NCI-H69 (cell line): Measurements from ENCODE around the gene UPF3A.
"Not testable (repeated sequence)": the region's sequence is repeated elsewhere in the genome, so short reads cannot be mapped to it uniquely, and the experiment has no call there.

Experiments used
- DNase-seq: peaks from one replicate; lab custom pipeline; 2025; lab: John Stamatoyannopoulos, UW

UPF3A gene

DNA sequence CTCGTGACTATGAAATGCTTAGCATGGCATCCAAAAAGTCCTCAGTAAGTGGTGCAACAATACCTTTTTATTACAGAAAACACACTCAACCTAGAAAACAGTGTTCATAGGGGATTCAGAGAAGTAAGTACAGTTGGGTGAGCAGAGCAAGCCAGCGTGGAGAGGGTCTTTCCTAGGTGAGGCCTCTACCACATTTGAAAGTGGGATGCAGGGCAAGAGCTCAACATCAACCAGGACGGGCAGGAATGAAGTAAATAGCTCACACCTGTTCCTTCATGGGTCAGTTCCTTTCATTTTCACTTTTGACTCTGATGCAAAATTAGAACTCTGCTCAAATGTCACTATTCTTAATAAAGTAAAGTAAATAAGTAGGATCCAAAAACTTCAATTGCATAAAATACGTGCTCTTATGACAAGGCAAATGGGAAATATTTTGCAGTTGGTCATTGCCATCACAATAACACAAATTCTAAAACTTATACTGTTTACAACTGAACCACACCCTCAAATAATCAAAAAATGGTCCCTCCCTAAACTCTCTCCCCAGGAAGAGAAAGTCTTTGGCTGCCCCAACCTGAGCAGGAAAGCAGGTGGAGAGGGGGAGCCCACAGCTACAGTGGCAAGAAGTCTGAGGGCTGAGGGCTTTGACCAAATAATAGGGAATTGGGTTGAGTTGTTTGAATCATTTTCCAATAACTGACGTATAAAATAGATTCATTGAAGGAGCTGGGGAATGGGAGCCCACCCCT lies 53.1 kb downstream of the UPF3A start:
- no peak for DNase-seq

DNA sequence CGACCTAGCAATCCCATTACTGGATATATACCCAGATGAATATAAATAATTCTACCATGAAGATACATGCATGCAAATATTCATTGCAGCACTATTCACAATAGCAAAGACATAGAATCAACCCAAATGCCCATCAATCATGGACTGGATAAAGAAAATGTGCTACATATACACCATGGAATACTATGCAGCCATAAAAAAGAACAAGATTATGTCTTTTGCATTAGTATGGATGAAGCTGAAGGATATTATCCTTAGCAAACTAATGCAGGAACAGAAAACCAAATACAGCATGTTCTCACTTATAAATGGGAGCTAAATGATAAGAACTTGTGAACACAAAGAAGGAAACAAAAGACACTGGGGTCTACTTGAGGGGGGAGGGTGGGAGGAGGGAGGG lies 55.1 kb downstream of the UPF3A start:
- DNase-seq, result not testable (repeated sequence)

DNA sequence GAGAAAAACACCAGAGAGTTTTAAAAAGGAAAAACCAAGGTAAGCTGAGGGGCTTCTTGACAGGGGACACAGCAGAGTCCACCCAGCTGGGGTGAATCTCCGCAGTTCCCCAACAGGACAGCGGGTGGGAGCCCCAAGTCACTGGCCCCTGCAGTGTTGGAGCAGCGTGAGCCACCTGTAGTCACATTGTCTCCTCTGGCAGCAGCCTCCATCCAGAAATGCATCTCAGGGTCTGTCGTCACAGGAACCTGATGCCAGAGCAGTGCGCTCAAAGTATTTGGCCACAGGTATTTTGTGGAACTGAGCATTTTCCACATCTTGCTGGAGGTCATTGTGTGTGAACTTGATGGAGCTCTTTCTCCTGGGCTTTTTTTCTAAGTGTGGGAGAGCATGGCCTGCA lies 57.6 kb downstream of the UPF3A start:
- DNase-seq, result no peak

DNA sequence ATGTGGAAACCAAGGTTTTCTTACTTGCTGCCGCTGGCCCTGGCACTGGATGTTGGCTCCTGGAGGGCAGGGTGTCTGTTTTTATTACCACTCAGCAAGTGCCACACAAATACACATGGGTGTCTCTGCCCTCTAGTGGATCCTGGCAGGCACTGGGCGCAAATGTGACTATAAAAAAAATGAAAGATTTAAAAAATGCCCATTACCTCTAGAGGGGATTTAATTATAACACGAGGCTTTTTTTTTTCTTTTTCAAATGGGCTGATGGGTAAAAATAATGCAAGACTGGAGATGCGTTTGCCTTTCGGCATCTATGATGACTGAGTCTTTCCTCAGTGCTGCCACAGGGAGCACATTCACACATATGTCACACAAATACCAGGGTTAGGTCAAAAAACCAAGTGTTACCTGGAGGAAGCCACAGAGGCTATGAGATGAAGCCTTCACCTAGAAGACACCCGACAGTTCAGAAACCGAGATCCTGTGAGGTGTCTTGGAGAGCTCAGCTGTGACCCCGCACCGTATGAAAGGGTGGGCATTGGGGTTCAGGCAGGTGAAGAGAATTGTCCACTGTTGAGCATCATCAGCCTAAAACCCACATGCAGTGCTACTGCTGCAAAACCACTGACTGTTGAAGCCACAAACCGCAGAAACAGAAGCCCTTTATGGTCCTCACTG lies 58.6 kb downstream of the UPF3A start:
- peak; percentile 80 for DNase-seq

DNA sequence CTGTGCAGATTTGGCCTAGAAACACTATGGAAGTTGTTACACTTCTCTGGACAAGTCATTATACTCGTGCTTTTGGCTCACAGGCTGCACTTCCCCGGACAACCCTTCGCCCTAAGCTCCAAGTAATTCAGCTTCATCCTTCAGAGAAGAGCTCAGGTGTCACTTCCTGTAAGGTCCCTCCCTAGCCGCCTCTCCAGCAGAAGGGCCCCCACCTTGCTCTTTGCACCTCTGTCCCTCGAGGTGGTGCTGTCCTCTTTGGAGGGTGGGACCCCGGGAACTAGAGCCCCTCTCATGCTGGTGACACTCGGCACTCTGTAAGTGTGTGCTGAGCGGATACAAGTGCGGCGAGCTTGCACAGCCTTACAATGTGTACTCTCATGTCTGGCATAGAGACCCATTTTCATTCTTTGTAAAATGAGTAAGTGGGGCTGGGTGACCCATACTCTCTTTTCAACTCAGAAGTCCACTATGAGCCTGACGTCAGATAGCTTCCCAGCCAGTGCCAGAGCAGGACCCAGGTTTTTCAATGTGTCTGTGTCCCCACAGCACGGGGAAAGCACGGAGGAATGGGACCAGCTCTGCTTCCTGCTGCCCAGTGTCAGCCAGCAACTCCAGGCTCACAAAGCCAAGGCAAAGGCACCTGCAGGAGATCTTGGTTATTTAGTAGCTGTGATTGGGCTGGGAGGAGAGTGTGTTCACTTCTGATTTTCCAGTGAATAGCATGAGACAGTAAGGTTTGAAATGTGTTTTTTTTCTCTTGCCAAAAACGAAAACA lies 59.8 kb downstream of the UPF3A start:
- DNase-seq, result no peak

DNA sequence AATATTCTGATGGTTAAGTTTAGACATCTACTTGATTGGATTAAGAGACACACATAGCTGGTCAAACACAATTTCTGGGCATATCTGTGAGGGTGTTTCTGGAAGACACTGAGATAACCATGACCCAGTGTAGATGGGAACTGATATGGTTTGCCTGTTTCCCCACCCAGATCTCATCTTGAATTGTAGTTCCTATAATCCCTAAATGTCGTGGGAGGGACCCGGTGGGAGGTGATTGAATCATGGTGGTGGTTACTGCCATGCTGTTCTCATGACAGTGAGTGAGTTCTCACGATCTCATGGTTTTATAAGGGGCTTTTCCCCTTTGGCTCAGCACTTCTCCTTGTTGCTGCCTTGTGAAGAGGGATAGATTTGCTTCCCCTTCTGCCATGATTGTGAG lies 65.9 kb downstream of the UPF3A start:
- DNase-seq, result not testable (repeated sequence)

DNA sequence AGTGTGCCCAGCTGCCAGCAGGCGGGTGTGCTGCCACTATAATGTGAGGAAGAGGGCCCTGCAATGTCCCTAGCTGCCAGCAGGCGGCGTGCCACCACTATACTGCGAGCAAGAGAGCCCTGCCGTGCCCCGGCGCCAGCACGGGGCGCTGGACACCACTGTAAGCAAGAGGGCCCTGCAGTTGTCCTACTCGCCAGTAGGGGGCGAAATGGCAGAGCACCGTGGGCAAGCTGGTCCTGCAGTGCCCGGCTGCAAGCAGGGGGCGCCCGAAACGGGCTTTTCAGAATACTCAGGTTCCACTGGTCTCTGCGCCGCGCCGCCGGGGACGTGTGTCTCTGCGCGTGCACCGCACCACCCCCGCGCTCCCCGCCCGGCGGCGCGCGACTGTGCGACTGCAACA lies 71.4 kb downstream of the UPF3A start:
- peak; percentile 75 for DNase-seq

DNA sequence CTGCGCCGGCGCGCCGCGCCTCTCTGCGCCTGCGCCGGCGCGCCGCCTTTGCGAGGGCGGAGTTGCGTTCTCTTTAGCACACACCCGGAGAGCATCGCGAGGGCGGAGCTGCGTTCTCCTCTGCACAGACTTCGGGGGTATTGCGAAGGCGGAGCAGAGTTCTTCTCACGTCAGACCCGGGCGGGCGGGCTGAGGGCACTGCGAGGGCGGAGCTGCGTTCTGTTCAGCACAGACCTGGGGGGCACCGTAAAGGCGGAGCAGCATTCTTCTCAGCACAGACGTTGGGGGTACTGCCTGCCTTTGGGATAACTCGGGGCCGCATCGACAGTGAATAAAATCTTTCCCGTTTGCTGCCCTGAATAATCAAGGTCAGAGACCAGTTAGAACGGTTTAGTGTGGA lies 72.0 kb downstream of the UPF3A start:
- DNase-seq, result not testable (repeated sequence)
